RWPE2 (cell line): ENCODE data around the gene YBX2.

Source experiments
- ATAC-seq: fragments of 200-7000 bp; cut with Tn5 transposase; 3 replicates; pipeline ENCODE4 v1.9.1; 2021; ENCODE audit warnings: low read depth
- DNase-seq: peaks from one replicate; pipeline ENCODE4 v3.0.0-alpha.2; 2020; ENCODE audit warnings: low spot score
- H3K27ac ChIP-seq: fragments of 450-650 bp; 2 replicates; pipeline ENCODE4 v1.5.1; 2017; ENCODE audit warnings: mild to moderate bottlenecking; ENCODE audit not compliant: poor library complexity, severe bottlenecking
- H3K27me3 ChIP-seq: fragments of 250-450 bp; sonication (Bioruptor Pico); 2 replicates; pipeline ENCODE4 v1.5.1; 2021; ENCODE audit warnings: mild to moderate bottlenecking, moderate library complexity; ENCODE audit not compliant: insufficient read depth, poor library complexity, severe bottlenecking
- H3K36me3 ChIP-seq: fragments of 250-450 bp; sonication (Bioruptor Pico); 2 replicates; pipeline ENCODE4 v1.5.1; 2020; ENCODE audit warnings: low read depth, mild to moderate bottlenecking, moderate library complexity
- H3K4me1 ChIP-seq: fragments of 250-450 bp; sonication (Bioruptor Pico); 2 replicates; pipeline ENCODE4 v1.5.1; 2021; ENCODE audit warnings: mild to moderate bottlenecking, moderate library complexity; ENCODE audit not compliant: insufficient read depth, poor library complexity, severe bottlenecking
- H3K4me3 ChIP-seq: fragments of 250-450 bp; sonication (Bioruptor Pico); 2 replicates; pipeline ENCODE4 v1.5.1; 2021; ENCODE audit warnings: mild to moderate bottlenecking, moderate library complexity; ENCODE audit not compliant: severe bottlenecking
- H3K9me3 ChIP-seq: fragments of 250-450 bp; sonication (Bioruptor Pico); 2 replicates; pipeline ENCODE4 v1.5.1; 2021; ENCODE audit warnings: mild to moderate bottlenecking, moderate library complexity; ENCODE audit not compliant: severe bottlenecking
- TF ChIP-seq, protein P1 (sequence below): fragments of 450-650 bp; IDR thresholded peaks from one replicate; pipeline ENCODE4 v1.5.1; 2017; ENCODE audit warnings: mild to moderate bottlenecking, moderate library complexity; ENCODE audit not compliant: poor library complexity, severe bottlenecking

Gene YBX2

DNA sequence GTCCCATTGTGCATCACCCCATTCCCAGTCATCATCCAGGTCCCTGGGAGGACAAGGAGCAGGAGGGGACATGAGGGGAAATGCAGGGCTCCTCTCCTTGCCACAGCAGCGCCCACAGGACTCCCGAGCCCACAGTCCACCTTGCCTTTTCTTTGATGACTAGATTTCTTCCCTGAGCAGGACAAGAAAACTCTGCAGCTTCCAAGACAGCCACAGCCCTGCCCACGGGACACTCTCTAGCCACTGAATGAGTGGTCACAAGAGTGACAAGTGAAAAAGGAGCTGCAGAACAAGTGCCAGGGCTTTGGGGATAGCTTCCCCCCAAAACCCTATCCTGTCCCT is 30.0 kb upstream of the YBX2 start:
- Histone ChIP-seq H3K9me3 (no peaks in the 10 kb centered on the region), H3K27me3 (no peaks in the 10 kb centered on the region), H3K36me3 (peaks cover 59% of the 10 kb centered on the region), H3K4me3 (no peak overlapping the region), H3K27ac (no peak overlapping the region), H3K4me1 (no peaks in the 10 kb centered on the region)
- no peak for ATAC-seq
- DNase-seq = no peak
- TF ChIP-seq, protein P1, sequence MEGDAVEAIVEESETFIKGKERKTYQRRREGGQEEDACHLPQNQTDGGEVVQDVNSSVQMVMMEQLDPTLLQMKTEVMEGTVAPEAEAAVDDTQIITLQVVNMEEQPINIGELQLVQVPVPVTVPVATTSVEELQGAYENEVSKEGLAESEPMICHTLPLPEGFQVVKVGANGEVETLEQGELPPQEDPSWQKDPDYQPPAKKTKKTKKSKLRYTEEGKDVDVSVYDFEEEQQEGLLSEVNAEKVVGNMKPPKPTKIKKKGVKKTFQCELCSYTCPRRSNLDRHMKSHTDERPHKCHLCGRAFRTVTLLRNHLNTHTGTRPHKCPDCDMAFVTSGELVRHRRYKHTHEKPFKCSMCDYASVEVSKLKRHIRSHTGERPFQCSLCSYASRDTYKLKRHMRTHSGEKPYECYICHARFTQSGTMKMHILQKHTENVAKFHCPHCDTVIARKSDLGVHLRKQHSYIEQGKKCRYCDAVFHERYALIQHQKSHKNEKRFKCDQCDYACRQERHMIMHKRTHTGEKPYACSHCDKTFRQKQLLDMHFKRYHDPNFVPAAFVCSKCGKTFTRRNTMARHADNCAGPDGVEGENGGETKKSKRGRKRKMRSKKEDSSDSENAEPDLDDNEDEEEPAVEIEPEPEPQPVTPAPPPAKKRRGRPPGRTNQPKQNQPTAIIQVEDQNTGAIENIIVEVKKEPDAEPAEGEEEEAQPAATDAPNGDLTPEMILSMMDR = peak; percentile 53

DNA sequence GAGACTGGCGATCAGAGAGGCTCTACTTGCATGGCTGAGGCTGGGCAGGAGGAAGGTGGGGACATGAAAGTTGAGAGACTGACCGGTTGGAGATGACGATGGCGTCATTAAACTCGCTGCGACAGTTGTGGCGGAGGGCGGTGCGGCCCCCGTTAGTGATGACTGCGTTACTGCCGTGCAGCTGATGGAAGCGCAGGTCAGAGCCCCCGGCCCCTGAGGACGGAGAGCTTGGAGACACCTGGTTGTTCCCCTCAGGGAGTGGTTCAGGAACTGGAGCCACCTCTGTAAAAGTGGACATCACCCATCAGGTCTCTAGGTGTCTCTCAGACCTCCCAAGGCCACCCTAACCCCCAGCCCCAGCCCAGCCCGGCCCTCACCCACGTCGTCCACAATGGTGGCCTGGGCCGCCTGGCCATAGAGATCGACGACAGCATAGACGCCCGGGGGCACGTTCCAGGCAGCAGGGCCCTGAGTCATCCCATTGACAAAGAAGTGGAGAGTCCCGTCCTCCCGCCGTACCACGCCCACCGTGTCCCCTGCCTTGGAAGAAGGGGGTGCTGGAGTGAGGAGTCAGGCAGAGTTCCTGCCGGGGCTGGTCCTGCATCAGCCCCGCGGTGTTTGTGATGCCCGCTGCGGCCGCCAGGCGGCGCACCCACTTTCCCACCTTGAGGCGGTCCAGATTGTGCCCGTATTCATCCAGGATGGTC is 29.4 kb upstream of the YBX2 start:
- H3K36me3 ChIP-seq = peaks cover 61% of the 10 kb centered on the region
- H3K4me1 ChIP-seq = no peaks in the 10 kb centered on the region
- TF ChIP-seq, protein P1 = peak; percentile 73
- ATAC-seq (peak; percentile 51), DNase-seq (no peak)
- no peak overlapping the region for H3K27ac ChIP-seq
- no peak overlapping the region for H3K4me3 ChIP-seq
- H3K27me3 ChIP-seq = no peaks in the 10 kb centered on the region
- no peaks in the 10 kb centered on the region for H3K9me3 ChIP-seq

DNA sequence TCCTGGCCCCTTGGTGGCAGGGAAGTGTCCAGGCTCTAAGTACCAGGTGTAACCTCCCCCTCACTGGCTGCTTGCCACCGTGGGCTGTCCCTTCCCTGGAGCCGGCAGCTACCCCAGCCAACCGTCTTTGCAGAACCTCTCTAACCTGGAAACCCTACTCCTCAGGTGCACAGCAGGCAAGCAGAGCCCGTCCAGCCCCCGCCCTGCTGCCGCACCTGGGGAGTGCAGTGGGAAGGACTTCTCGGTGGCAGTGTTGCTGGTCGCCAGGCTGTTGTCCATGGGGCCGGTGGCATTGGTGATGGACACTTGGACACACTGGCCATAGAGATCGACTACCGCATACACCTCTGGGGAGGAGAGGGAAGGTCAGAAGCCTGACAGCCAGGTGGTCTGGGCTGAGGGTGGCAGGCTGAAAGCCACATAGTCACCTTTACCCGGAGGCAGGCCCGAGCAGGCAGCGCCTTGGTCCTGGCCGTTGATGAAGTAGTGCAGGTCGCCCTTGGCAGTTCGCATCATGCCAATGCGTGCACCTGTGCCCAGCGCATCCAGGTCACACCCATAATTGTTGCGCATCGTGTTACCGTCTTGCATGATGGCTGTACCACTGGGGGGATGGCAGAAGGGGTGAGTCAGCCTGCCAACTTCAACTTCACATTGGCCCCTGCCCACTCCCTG is 28.2 kb upstream of the YBX2 start:
- no peak overlapping the region for H3K4me3 ChIP-seq
- H3K27ac ChIP-seq = no peak overlapping the region
- no peak for DNase-seq
- ATAC-seq = no peak
- TF ChIP-seq, protein P1 = no peak
- no peaks in the 10 kb centered on the region for H3K9me3 ChIP-seq
- H3K27me3 ChIP-seq = no peaks in the 10 kb centered on the region
- peaks cover 71% of the 10 kb centered on the region for H3K36me3 ChIP-seq
- no peaks in the 10 kb centered on the region for H3K4me1 ChIP-seq

DNA sequence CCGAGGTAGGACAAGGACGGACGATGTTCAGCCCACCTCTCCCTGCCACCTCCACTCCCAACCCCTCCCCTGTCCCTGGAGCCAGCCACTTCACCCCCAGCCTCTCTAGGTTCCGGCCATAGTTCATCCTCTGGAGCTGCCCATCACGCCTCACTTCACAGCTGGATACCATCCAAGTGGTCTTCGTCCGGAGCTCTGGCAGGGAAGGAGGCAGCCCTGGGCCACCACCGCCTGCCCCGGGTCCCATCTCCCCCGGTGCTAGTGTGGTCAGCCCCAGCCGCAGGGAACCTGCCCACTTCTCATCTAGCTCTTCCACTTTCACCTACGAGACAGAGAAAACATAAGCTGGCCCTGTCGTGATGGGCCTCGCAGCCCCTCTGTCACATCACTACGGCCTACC is 27.0 kb upstream of the YBX2 start:
- TF ChIP-seq, protein P1 = no peak
- Histone ChIP-seq H3K4me1 (no peaks in the 10 kb centered on the region), H3K4me3 (no peak overlapping the region), H3K27me3 (no peaks in the 10 kb centered on the region), H3K36me3 (peaks cover 80% of the 10 kb centered on the region), H3K9me3 (no peaks in the 10 kb centered on the region), H3K27ac (no peak overlapping the region)
- DNase-seq (no peak), ATAC-seq (no peak)
